Left ventricle myocardium inferior (tissue), 1 donor: ENCODE measurements around the gene SOX4. TPM values are rescaled to one million over a fixed set of nuclear protein-coding genes. Genes with fewer than 3 reads are reported as not detected.

Experiments
- DNase-seq: peaks from one replicate; pipeline ENCODE4 v3.0.0-alpha.2; 2020
- H3K27ac ChIP-seq: fragments of 200-600 bp; replicated peaks from 2 replicates; pipeline ENCODE4 v1.8.0; 2021
- H3K27me3 ChIP-seq: fragments of 200-600 bp; 2 replicates; pipeline ENCODE4 v1.8.0; 2021; ENCODE audit warnings: low read depth
- H3K36me3 ChIP-seq: fragments of 200-600 bp; 2 replicates; pipeline ENCODE4 v1.8.0; 2021
- H3K4me1 ChIP-seq: fragments of 200-600 bp; 2 replicates; pipeline ENCODE4 v1.8.0; 2021
- H3K4me3 ChIP-seq: fragments of 200-600 bp; 2 replicates; pipeline ENCODE4 v1.8.0; 2021; ENCODE audit warnings: mild to moderate bottlenecking, moderate library complexity
- H3K9me3 ChIP-seq: fragments of 200-600 bp; replicated peaks from 2 replicates; pipeline ENCODE4 v1.8.0; 2021
- intact Hi-C: fragments of 100-400 bp; cut with micrococcal nuclease; formaldehyde crosslinking; loops from one replicate; pipeline ENCODE4 v1.11.0; 2022
- total RNA-seq: library from RNA; stranded (reverse); fragmentation: NEBNext Ultra II Directional; extraction: Animal tissue kit (Norgen Biotek cat#: 25700); gene quantifications from one replicate; pipeline ENCODE4 v1.2.1, GENCODE V29; 2021
- TF ChIP-seq, protein P1 (sequence below): fragments of 200-600 bp; IDR thresholded peaks from 2 replicates; pipeline ENCODE4 v1.8.0; 2021; ENCODE audit warnings: antibody characterized with exemption, mild to moderate bottlenecking, borderline replicate concordance
- donor health status: DM: no; HTN: yes; CAD: no; lungs with severe emphysema.

Gene SOX4
- total RNA-seq, 1 donor from 2014 or later, result 3.8 TPM

DNA sequence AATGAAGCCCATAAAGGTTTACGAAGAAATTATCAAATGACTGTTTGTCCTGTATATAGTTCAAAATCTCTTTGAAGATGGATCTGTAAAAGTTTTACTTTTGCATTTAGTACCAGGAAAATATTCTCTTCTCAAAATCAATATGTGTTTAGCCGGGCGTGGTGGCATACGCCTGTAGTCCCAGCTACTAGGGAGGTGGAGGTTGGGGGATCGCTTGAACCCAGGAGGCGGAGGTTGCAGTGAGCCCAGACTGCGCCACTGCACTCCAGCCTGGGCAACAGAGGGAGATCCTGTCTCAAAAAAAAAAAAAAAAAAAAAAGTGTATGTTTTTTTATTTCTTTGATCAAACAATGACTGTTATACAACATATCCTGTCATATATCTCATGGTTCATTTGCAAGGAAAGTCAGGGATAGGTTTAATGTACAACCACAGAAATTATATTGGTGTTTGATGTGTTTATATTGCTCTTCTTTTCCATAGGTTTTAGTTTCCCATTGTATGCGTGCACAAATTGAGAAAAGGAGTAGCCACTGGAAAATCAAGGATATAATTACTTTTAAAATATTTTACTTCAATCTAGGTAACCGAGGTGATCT, 40.1 kb downstream of the SOX4 start:
- no peaks in the 10 kb centered on the region for H3K27me3 ChIP-seq
- H3K4me1 ChIP-seq, result peaks cover 6% of the 10 kb centered on the region
- no peak overlapping the region for H3K4me3 ChIP-seq
- TF ChIP-seq, protein P1, sequence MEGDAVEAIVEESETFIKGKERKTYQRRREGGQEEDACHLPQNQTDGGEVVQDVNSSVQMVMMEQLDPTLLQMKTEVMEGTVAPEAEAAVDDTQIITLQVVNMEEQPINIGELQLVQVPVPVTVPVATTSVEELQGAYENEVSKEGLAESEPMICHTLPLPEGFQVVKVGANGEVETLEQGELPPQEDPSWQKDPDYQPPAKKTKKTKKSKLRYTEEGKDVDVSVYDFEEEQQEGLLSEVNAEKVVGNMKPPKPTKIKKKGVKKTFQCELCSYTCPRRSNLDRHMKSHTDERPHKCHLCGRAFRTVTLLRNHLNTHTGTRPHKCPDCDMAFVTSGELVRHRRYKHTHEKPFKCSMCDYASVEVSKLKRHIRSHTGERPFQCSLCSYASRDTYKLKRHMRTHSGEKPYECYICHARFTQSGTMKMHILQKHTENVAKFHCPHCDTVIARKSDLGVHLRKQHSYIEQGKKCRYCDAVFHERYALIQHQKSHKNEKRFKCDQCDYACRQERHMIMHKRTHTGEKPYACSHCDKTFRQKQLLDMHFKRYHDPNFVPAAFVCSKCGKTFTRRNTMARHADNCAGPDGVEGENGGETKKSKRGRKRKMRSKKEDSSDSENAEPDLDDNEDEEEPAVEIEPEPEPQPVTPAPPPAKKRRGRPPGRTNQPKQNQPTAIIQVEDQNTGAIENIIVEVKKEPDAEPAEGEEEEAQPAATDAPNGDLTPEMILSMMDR, result no peak
- no peaks in the 10 kb centered on the region for H3K36me3 ChIP-seq
- H3K9me3 ChIP-seq, result no peaks in the 10 kb centered on the region
- intact Hi-C loops, result no loop called here
- no peak for DNase-seq
- H3K27ac ChIP-seq, result no peak overlapping the region

- DNase-seq, result no peak
- Histone ChIP-seq H3K4me3 (no peak overlapping the region), H3K4me1 (peaks cover 6% of the 10 kb centered on the region), H3K9me3 (no peaks in the 10 kb centered on the region), H3K27me3 (no peaks in the 10 kb centered on the region), H3K36me3 (no peaks in the 10 kb centered on the region), H3K27ac (no peak overlapping the region)
- intact Hi-C loops, result no loop called here
- TF ChIP-seq, protein P1, result no peak
These were observed 41.0 kb downstream of the SOX4 start for GRCh38 chr6:21634582-21634981.

DNA sequence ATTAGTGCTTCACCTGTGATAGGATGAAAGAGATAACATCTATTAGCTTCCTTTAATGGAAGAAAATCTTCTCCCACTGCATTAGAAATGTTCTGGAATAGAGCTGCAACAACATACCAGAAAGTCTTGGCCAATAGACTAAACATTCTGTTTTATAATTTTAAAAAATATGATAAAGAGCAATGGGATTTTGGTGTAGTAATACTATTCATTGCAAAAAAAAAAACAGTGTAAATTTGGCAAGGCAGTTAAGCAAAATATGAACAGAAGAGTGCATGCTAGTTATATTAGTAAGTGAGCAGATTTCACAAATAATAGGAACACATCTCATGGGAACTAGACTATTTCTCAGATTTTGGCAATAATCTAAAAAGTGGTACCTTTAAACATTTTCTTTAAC, 43.3 kb downstream of the SOX4 start:
- peaks cover 6% of the 10 kb centered on the region for H3K4me1 ChIP-seq
- no peaks in the 10 kb centered on the region for H3K36me3 ChIP-seq
- peaks cover 2% of the 10 kb centered on the region for H3K9me3 ChIP-seq
- H3K4me3 ChIP-seq, result no peak overlapping the region
- TF ChIP-seq, protein P1, result no peak
- H3K27me3 ChIP-seq, result no peaks in the 10 kb centered on the region
- H3K27ac ChIP-seq, result no peak overlapping the region
- DNase-seq, result no peak
- intact Hi-C loops, result no loop called here

- TF ChIP-seq, protein P1, result no peak
- Histone ChIP-seq H3K4me1 (peaks cover 4% of the 10 kb centered on the region), H3K27me3 (no peaks in the 10 kb centered on the region), H3K36me3 (no peaks in the 10 kb centered on the region), H3K9me3 (peaks cover 13% of the 10 kb centered on the region), H3K4me3 (no peak overlapping the region), H3K27ac (no peak overlapping the region)
- intact Hi-C loops, result no loop called here
- DNase-seq, result no peak
These were observed 45.8 kb downstream of the SOX4 start for GRCh38 chr6:21639316-21639715.
